Globus pallidus (tissue), 1 donor: ENCODE results near the gene DRAM2.
A peak's percentile ranks its signal among the peaks of the same experiment; 100 is the strongest.

Experiments
- DNase-seq: peaks from one replicate; pipeline ENCODE4 v3.0.0-alpha.2; 2015; ENCODE audit warnings: low spot score

Gene DRAM2

GRCh38 chr1:111139956-111140679 is at the start of gene DRAM2, which contains the start of gene CEPT1:
Gene DRAM2, minus strand, starts transcription at chr1:111140093. Its CDS starts 8,539 bp downstream, at chr1:111131554.
Gene CEPT1, plus strand, starts transcription at chr1:111140223. Its CDS starts 7,492 bp downstream, at chr1:111147715.
- DNase-seq = peak; percentile 94

- DNase-seq = no peak
These were observed 44.8 kb upstream of the DRAM2 start for GRCh38 chr1:111184663-111185062.

GRCh38 chr1:111183308-111184069 is 43.6 kb upstream of the DRAM2 start:
- DNase-seq = no peak

- DNase-seq = no peak
These were observed 42.2 kb upstream of the DRAM2 start for GRCh38 chr1:111182052-111182451.

GRCh38 chr1:111179968-111180533 is 40.2 kb upstream of the DRAM2 start:
- DNase-seq = no peak

- DNase-seq = no peak
These were observed 36.8 kb upstream of the DRAM2 start for GRCh38 chr1:111176678-111177077.

- no peak for DNase-seq
These were observed 35.5 kb upstream of the DRAM2 start for GRCh38 chr1:111175349-111175748.

- no peak for DNase-seq
These were observed 34.2 kb upstream of the DRAM2 start for GRCh38 chr1:111174070-111174469.

- no peak for DNase-seq
These were observed 32.6 kb upstream of the DRAM2 start for GRCh38 chr1:111172463-111172862.

- no peak for DNase-seq
These were observed 24.3 kb upstream of the DRAM2 start for GRCh38 chr1:111164151-111164550.

GRCh38 chr1:111163363-111163762 is 23.5 kb upstream of the DRAM2 start:
- DNase-seq = no peak

GRCh38 chr1:111162488-111162880 is 22.6 kb upstream of the DRAM2 start:
- DNase-seq = no peak

GRCh38 chr1:111161843-111162487 is 22.1 kb upstream of the DRAM2 start:
- no peak for DNase-seq

- no peak for DNase-seq
These were observed 17.5 kb upstream of the DRAM2 start for GRCh38 chr1:111157431-111157830.

- no peak for DNase-seq
These were observed 14.4 kb upstream of the DRAM2 start for GRCh38 chr1:111154021-111154999.

- DNase-seq = no peak
These were observed 11.9 kb upstream of the DRAM2 start for GRCh38 chr1:111151838-111152237.

GRCh38 chr1:111148376-111148881 is 8.5 kb upstream of the DRAM2 start:
- no peak for DNase-seq

- DNase-seq = no peak
These were observed 8.1 kb upstream of the DRAM2 start for GRCh38 chr1:111147948-111148347.

GRCh38 chr1:111145963-111146768 is 6.3 kb upstream of the DRAM2 start:
- DNase-seq = no peak

- no peak for DNase-seq
These were observed 5.6 kb upstream of the DRAM2 start for GRCh38 chr1:111145542-111145941.
